Measurements from ENCODE around the gene CCDC68. TPM values are rescaled to one million over a fixed set of nuclear protein-coding genes. Genes with fewer than 3 reads are reported as not detected.

Gene CCDC68
- total RNA-seq, 1 donor from 2014 or later, result 4.2 TPM

- Histone ChIP-seq H3K4me3 (ENCODE audit: low read depth, low read length) (no peak overlapping the region), H3K36me3 (ENCODE audit: control insufficient read depth, insufficient read depth, low read length) (no peaks in the 10 kb centered on the region), H3K27me3 (ENCODE audit: control insufficient read depth, insufficient read depth, low read length) (no peaks in the 10 kb centered on the region)
- FAIRE-seq (no peak), DNase-seq (ENCODE audit: low read depth) (no peak)
- no peak for TF ChIP-seq CTCF (IDR thresholded peaks at IDR 0.05; ENCODE audit: insufficient read depth, low read length, severe bottlenecking)
Observed at GRCh38 chr18:54948350-54948837, 10.9 kb downstream of the CCDC68 start.

- FAIRE-seq, result no peak
Observed at GRCh38 chr18:54947091-54947490, 12.2 kb downstream of the CCDC68 start.

GRCh38 chr18:54946149-54946581 is 13.1 kb downstream of the CCDC68 start:
- H3K27me3 ChIP-seq (ENCODE audit: control insufficient read depth, insufficient read depth, low read length), result no peaks in the 10 kb centered on the region
- no peak for TF ChIP-seq CTCF (IDR thresholded peaks at IDR 0.05; ENCODE audit: insufficient read depth, low read length, severe bottlenecking)
- no peaks in the 10 kb centered on the region for H3K36me3 ChIP-seq (ENCODE audit: control insufficient read depth, insufficient read depth, low read length)
- DNase-seq (ENCODE audit: low read depth), result peak; percentile 72
- peak overlapping the region; percentile 43 for H3K4me3 ChIP-seq (ENCODE audit: low read depth, low read length)
- no peak for FAIRE-seq

More at GRCh38 chr18:54947091-54947490, 12.2 kb downstream of the CCDC68 start:
- Histone ChIP-seq H3K27me3 (ENCODE audit: control insufficient read depth, insufficient read depth, low read length) (no peaks in the 10 kb centered on the region), H3K4me3 (ENCODE audit: low read depth, low read length) (no peak overlapping the region), H3K36me3 (ENCODE audit: control insufficient read depth, insufficient read depth, low read length) (no peaks in the 10 kb centered on the region)
- DNase-seq (ENCODE audit: low read depth), result no peak
- no peak for TF ChIP-seq CTCF (IDR thresholded peaks at IDR 0.05; ENCODE audit: insufficient read depth, low read length, severe bottlenecking)

GRCh38 chr18:54945576-54946125 is 13.6 kb downstream of the CCDC68 start:
- FAIRE-seq (no peak), DNase-seq (ENCODE audit: low read depth) (no peak)
- no peak for TF ChIP-seq CTCF (IDR thresholded peaks at IDR 0.05; ENCODE audit: insufficient read depth, low read length, severe bottlenecking)
- Histone ChIP-seq H3K36me3 (ENCODE audit: control insufficient read depth, insufficient read depth, low read length) (no peaks in the 10 kb centered on the region), H3K4me3 (ENCODE audit: low read depth, low read length) (peak overlapping the region; percentile 43), H3K27me3 (ENCODE audit: control insufficient read depth, insufficient read depth, low read length) (no peaks in the 10 kb centered on the region)

GRCh38 chr18:54942569-54942968 is 16.7 kb downstream of the CCDC68 start:
- TF ChIP-seq CTCF (IDR thresholded peaks at IDR 0.05; ENCODE audit: insufficient read depth, low read length, severe bottlenecking), result no peak
- no peaks in the 10 kb centered on the region for H3K27me3 ChIP-seq (ENCODE audit: control insufficient read depth, insufficient read depth, low read length)
- no peak overlapping the region for H3K4me3 ChIP-seq (ENCODE audit: low read depth, low read length)
- FAIRE-seq, result no peak
- H3K36me3 ChIP-seq (ENCODE audit: control insufficient read depth, insufficient read depth, low read length), result peaks cover 1% of the 10 kb centered on the region
- no peak for DNase-seq (ENCODE audit: low read depth)

GRCh38 chr18:54942144-54942543 is 17.1 kb downstream of the CCDC68 start:
- Histone ChIP-seq H3K27me3 (ENCODE audit: control insufficient read depth, insufficient read depth, low read length) (no peaks in the 10 kb centered on the region), H3K4me3 (ENCODE audit: low read depth, low read length) (no peak overlapping the region), H3K36me3 (ENCODE audit: control insufficient read depth, insufficient read depth, low read length) (peaks cover 1% of the 10 kb centered on the region)
- TF ChIP-seq CTCF (IDR thresholded peaks at IDR 0.05; ENCODE audit: insufficient read depth, low read length, severe bottlenecking), result no peak
- DNase-seq (ENCODE audit: low read depth) (no peak), FAIRE-seq (no peak)
